ENCODE measurements around the gene CAB39.

The CAB39 gene

GRCh38 chr2:230865307-230865765 lies 152.7 kb downstream of the CAB39 start:
- no peak for FAIRE-seq

GRCh38 chr2:230865766-230866755 lies 153.4 kb downstream of the CAB39 start:
- no peak for FAIRE-seq

- FAIRE-seq, result no peak
Observed at GRCh38 chr2:230866756-230867523, 154.3 kb downstream of the CAB39 start.

GRCh38 chr2:230868161-230868946 lies 155.7 kb downstream of the CAB39 start:
- no peak for FAIRE-seq

- FAIRE-seq, result no peak
Observed at GRCh38 chr2:230868947-230869913, 156.6 kb downstream of the CAB39 start.

GRCh38 chr2:230869914-230870543 lies 157.4 kb downstream of the CAB39 start:
- FAIRE-seq, result no peak

Data from A204.1 (cell line).